AG10803 (cell line): ENCODE measurements around the gene LRRC36.

Experiments used
- DNase-seq: peaks from one replicate; pipeline ENCODE4 v3.0.0; 2010; ENCODE audit warnings: low read depth
- H3K4me3 ChIP-seq: 2 replicates; pipeline ENCODE4 v1.5.1; 2011; ENCODE audit warnings: mild to moderate bottlenecking, low read length, control low read depth
- CTCF ChIP-seq: conservative IDR thresholded peaks from 2 replicates; pipeline ENCODE4 v1.5.1; 2011; ENCODE audit warnings: mild to moderate bottlenecking, low read length, control low read depth, inconsistent platforms

LRRC36 gene

GRCh38 chr16:67284699-67285646, 41.6 kb upstream of the LRRC36 start:
- TF ChIP-seq CTCF: peak; percentile 40
- H3K4me3 ChIP-seq: no peak overlapping the region
- DNase-seq: no peak

GRCh38 chr16:67286441-67287235, 40.0 kb upstream of the LRRC36 start:
- DNase-seq: no peak
- H3K4me3 ChIP-seq: no peak overlapping the region
- no peak for TF ChIP-seq CTCF

GRCh38 chr16:67287960-67288359, 38.7 kb upstream of the LRRC36 start:
- TF ChIP-seq CTCF: no peak
- no peak for DNase-seq
- H3K4me3 ChIP-seq: no peak overlapping the region

- DNase-seq: no peak
- no peak overlapping the region for H3K4me3 ChIP-seq
- no peak for TF ChIP-seq CTCF
Observed at GRCh38 chr16:67291461-67291860, 35.2 kb upstream of the LRRC36 start.

- no peak for TF ChIP-seq CTCF
- DNase-seq: no peak
- no peak overlapping the region for H3K4me3 ChIP-seq
Observed at GRCh38 chr16:67294171-67294757, 32.4 kb upstream of the LRRC36 start.

- no peak overlapping the region; the same call in 1 of the 2 replicates for H3K4me3 ChIP-seq
- peak; percentile 85 for DNase-seq
- TF ChIP-seq CTCF: peak; percentile 41
Observed at GRCh38 chr16:67294938-67295361, 31.7 kb upstream of the LRRC36 start.
